OCI-LY7 (cell line): Measurements from ENCODE around the gene RLBP1. TPM values are rescaled to one million over a fixed set of nuclear protein-coding genes. Genes with fewer than 3 reads are reported as not detected.

Experiments used
- BruUV-seq: library from RNA; stranded (reverse); fragments of 400-500 nt; replicated peaks from 2 replicates; lab custom pipeline; 2021; lab: Mats Ljungman, UMichigan
- CTCF ChIA-PET: fragments of 300-600 bp; sonication (Branson Sonifier 250); formaldehyde crosslinking; loops from one replicate; lab custom pipeline; 2022; ENCODE audit warnings: antibody characterized with exemption; ENCODE audit not compliant: unreplicated experiment; lab: Charles Lee
- POLR2A ChIA-PET: fragments of 300-600 bp; sonication (Branson Sonifier 250); formaldehyde crosslinking; loops from one replicate; lab custom pipeline; 2022; ENCODE audit warnings: antibody characterized with exemption; lab: Charles Lee
- DNase-seq: peaks from one replicate; pipeline ENCODE4 v3.0.0-alpha.2; 2015; ENCODE audit warnings: low spot score
- H2AFZ ChIP-seq: fragments of 200-600 bp; sonication (generic), shearing (Covaris generic); 2 replicates; pipeline ENCODE4 v1.6.1; 2014; ENCODE audit warnings: mild to moderate bottlenecking, antibody characterized with exemption, low read length, moderate library complexity
- H3K27ac ChIP-seq: fragments of 200-600 bp; sonication (generic); 2 replicates; pipeline ENCODE4 v1.5.1; 2014; ENCODE audit warnings: mixed run types, low read depth, mild to moderate bottlenecking, moderate library complexity, low read length, inconsistent platforms; ENCODE audit not compliant: poor library complexity, severe bottlenecking
- H3K36me3 ChIP-seq: fragments of 200-600 bp; sonication (generic); 2 replicates; pipeline ENCODE4 v1.6.1; 2014; ENCODE audit warnings: mild to moderate bottlenecking, antibody characterized with exemption, low read length, moderate library complexity, mixed read lengths; ENCODE audit not compliant: insufficient read depth
- H3K4me1 ChIP-seq: fragments of 200-600 bp; sonication (generic); 2 replicates; pipeline ENCODE4 v1.5.1; 2014; ENCODE audit warnings: mild to moderate bottlenecking, low read length; ENCODE audit not compliant: insufficient read depth, poor library complexity, severe bottlenecking
- H3K4me2 ChIP-seq: fragments of 200-600 bp; sonication (generic); 2 replicates; pipeline ENCODE4 v1.6.1; 2014; ENCODE audit warnings: mild to moderate bottlenecking, low read length
- H3K4me3 ChIP-seq: fragments of 200-600 bp; sonication (generic); 2 replicates; pipeline ENCODE4 v1.5.1; 2014; ENCODE audit warnings: mild to moderate bottlenecking, low read depth, low read length; ENCODE audit not compliant: poor library complexity, severe bottlenecking
- H3K79me2 ChIP-seq: fragments of 200-600 bp; sonication (generic); 2 replicates; pipeline ENCODE4 v1.6.1; 2016; ENCODE audit warnings: low read depth, mild to moderate bottlenecking, low read length, moderate library complexity, mixed read lengths; ENCODE audit not compliant: insufficient read depth
- H3K9me2 ChIP-seq: fragments of 200-600 bp; sonication (generic); 2 replicates; pipeline ENCODE4 v1.6.1; 2016; ENCODE audit warnings: mild to moderate bottlenecking, low read length, mixed read lengths; ENCODE audit not compliant: insufficient read depth
- H3K9me3 ChIP-seq: fragments of 200-600 bp; sonication (generic); 2 replicates; pipeline ENCODE4 v1.6.1; 2014; ENCODE audit warnings: mild to moderate bottlenecking, mixed run types, low read length, mixed read lengths
- H4K20me1 ChIP-seq: fragments of 200-600 bp; sonication (generic); 2 replicates; pipeline ENCODE4 v1.6.1; 2014; ENCODE audit warnings: mild to moderate bottlenecking, antibody characterized with exemption, low read length, moderate library complexity, mixed read lengths; ENCODE audit not compliant: insufficient read depth
- EZH2phosphoT487 ChIP-seq: fragments of 200-600 bp; sonication (generic); IDR thresholded peaks from 2 replicates; pipeline ENCODE4 v1.6.1; 2018; ENCODE audit warnings: low read depth, borderline replicate concordance, mild to moderate bottlenecking, mixed run types, antibody characterized with exemption, low read length, moderate library complexity, mixed read lengths
- intact Hi-C: fragments of 100-400 bp; cut with micrococcal nuclease; formaldehyde crosslinking; loops from one replicate; pipeline ENCODE4 v1.10.0; 2022; ENCODE audit not compliant: unreplicated experiment
- total RNA-seq, 2 experiments: library from RNA; depleted of rRNA in 1 of 2; stranded (reverse); fragments of >200 nt in 1 of 2; shearing (Covaris generic) in 1 of 2; gene quantifications; 2 replicates each; pipeline ENCODE4 v1.2.3, GENCODE V29; 2014 to 2022
- TF ChIP-seq, protein P1 (sequence below): fragments of 200-600 bp; sonication (generic); conservative IDR thresholded peaks from 2 replicates; pipeline ENCODE4 v1.5.1; 2014; ENCODE audit warnings: mild to moderate bottlenecking, antibody characterized with exemption, low read length, moderate library complexity, mixed read lengths

Gene RLBP1
- total RNA-seq, 2 experiments from 2014 or later: not detected

DNA sequence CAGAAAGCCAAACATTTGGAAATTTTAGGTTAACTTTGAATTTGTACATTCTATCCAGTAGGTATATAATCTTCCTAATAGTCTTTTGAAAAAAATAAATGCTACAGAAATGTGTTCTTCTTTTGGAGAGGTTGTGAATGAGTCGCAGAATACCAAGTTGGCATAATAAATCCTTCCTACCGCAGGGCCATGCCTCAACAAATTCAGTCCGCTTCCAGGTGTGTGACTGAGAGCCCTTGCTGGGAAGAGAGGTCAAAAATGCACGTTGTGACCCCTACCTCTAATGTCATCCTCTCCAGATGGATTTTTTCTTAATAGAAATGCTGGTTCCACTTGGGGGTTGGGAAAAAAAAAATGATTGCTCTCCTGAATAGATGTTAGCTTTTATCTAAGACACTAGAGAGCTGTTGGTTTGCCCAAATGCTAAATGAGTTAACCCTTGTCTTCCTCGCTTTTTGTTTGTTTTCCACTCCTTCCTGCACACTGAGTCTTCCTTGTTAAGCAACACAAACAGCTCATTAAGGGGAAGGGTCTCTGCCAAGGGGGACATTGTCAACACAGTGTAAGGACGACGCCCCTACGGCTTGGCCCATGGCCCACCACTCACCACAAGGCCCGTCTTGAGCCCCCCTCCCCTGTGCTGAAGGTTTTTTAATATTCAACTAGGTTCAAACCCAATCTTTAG is 33.9 kb downstream of the RLBP1 start:
- TF ChIP-seq, protein P1, sequence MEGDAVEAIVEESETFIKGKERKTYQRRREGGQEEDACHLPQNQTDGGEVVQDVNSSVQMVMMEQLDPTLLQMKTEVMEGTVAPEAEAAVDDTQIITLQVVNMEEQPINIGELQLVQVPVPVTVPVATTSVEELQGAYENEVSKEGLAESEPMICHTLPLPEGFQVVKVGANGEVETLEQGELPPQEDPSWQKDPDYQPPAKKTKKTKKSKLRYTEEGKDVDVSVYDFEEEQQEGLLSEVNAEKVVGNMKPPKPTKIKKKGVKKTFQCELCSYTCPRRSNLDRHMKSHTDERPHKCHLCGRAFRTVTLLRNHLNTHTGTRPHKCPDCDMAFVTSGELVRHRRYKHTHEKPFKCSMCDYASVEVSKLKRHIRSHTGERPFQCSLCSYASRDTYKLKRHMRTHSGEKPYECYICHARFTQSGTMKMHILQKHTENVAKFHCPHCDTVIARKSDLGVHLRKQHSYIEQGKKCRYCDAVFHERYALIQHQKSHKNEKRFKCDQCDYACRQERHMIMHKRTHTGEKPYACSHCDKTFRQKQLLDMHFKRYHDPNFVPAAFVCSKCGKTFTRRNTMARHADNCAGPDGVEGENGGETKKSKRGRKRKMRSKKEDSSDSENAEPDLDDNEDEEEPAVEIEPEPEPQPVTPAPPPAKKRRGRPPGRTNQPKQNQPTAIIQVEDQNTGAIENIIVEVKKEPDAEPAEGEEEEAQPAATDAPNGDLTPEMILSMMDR: no peak
- TF ChIP-seq EZH2phosphoT487: no peak
- no peaks in the 10 kb centered on the region for H3K9me2 ChIP-seq
- DNase-seq: no peak
- POLR2A ChIA-PET: interaction anchor here (0.6 to 1.0 kb wide), 2 partner anchors 28 to 1502 kb away, joined by 3 to 9 read pairs; no protein-coding TSS in a partner anchor
- H2AFZ ChIP-seq: no peak overlapping the region
- H3K27ac ChIP-seq: no peak overlapping the region
- H3K4me1 ChIP-seq: no peaks in the 10 kb centered on the region
- intact Hi-C loops: no loop called here
- no peaks in the 10 kb centered on the region for H3K9me3 ChIP-seq
- peaks cover 4% of the 10 kb centered on the region; the same call in 1 of the 2 replicates for H3K36me3 ChIP-seq
- CTCF ChIA-PET: interaction anchor here (0.6 kb wide), 1 partner anchor 895 kb away, joined by 4 read pairs; no protein-coding TSS in a partner anchor
- H3K4me3 ChIP-seq: no peak overlapping the region
- H3K4me2 ChIP-seq: no peak overlapping the region
- no peaks in the 10 kb centered on the region for H4K20me1 ChIP-seq
- BruUV-seq: no TSS peak
- H3K79me2 ChIP-seq: no peaks in the 10 kb centered on the region

DNA sequence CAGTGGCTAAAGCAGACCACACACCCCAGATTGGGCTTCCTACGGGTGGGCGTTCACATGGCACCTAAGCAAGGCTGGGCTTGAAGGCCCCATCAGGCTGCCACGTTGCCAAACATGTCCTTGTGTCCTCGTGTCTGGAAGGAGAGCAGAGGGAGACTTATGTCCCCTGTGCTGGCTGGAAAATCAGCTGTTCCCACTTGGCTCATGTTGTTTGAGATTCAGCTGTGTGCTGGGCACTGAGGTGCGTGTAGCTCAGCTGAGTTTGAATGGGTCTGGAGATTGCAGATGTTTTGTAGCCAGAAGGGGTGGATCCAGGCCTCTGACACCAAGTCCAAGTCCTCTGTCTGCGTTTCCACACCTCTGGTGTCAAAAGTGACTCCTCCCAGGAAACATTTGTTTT is 34.6 kb downstream of the RLBP1 start:
- Histone ChIP-seq H3K4me3 (no peak overlapping the region), H3K4me2 (no peak overlapping the region), H3K27ac (no peak overlapping the region), H3K9me2 (no peaks in the 10 kb centered on the region), H3K79me2 (no peaks in the 10 kb centered on the region), H4K20me1 (no peaks in the 10 kb centered on the region), H3K9me3 (no peaks in the 10 kb centered on the region), H3K36me3 (peaks cover 4% of the 10 kb centered on the region; the same call in 1 of the 2 replicates), H2AFZ (no peak overlapping the region), H3K4me1 (no peaks in the 10 kb centered on the region)
- ChIA-PET POLR2A (no interaction called here), CTCF (no interaction called here)
- no TSS peak for BruUV-seq
- intact Hi-C loops: no loop called here
- DNase-seq: no peak
- TF ChIP-seq, protein P1: no peak
- TF ChIP-seq EZH2phosphoT487: no peak
